PC-9 (cell line): ENCODE results near the gene NR2C2.

Experiments used
- EZH2 ChIP-seq: fragments of 200-600 bp; sonication (generic); IDR thresholded peaks from 2 replicates; pipeline ENCODE4 v1.8.0; 2017; ENCODE audit warnings: antibody characterized with exemption, low read depth
- TF ChIP-seq, protein P1 (sequence below): fragments of 200-600 bp; sonication (generic); conservative IDR thresholded peaks from 2 replicates; pipeline ENCODE4 v1.6.1; 2017; ENCODE audit warnings: mixed run types, antibody characterized with exemption, mild to moderate bottlenecking, moderate library complexity

GRCh38 chr3:15014606-15015328 is 67.4 kb downstream of the NR2C2 start:
- TF ChIP-seq, protein P1, sequence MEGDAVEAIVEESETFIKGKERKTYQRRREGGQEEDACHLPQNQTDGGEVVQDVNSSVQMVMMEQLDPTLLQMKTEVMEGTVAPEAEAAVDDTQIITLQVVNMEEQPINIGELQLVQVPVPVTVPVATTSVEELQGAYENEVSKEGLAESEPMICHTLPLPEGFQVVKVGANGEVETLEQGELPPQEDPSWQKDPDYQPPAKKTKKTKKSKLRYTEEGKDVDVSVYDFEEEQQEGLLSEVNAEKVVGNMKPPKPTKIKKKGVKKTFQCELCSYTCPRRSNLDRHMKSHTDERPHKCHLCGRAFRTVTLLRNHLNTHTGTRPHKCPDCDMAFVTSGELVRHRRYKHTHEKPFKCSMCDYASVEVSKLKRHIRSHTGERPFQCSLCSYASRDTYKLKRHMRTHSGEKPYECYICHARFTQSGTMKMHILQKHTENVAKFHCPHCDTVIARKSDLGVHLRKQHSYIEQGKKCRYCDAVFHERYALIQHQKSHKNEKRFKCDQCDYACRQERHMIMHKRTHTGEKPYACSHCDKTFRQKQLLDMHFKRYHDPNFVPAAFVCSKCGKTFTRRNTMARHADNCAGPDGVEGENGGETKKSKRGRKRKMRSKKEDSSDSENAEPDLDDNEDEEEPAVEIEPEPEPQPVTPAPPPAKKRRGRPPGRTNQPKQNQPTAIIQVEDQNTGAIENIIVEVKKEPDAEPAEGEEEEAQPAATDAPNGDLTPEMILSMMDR: no peak
- TF ChIP-seq EZH2: no peak
